Measurements from ENCODE around the gene BCL11A. TPM values are rescaled to one million over a fixed set of nuclear protein-coding genes. Genes with fewer than 3 reads are reported as not detected.

Gene BCL11A
- polyA plus RNA-seq, 1 donor from 2014 or later: 44.0 TPM

DNA sequence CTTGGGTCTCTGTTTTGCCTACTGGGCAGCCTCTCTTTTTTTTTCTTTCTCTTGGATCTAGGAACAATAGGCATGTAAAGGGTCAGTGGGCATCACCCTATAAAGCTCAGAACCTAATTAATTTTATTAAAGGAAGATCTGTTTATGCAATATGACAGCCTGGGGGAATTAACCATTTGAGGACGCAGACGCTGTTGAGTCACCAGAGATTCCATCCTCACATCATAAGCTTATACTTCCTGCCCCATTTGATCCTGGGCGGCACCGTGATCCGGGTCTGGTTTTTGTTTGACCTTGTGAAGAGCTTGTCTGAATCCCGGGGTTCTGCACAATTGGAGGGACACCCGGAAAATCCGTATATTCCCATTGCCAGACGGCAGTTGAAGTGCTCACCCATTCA lies 16.8 kb upstream of the BCL11A start:
- peaks cover 36% of the 10 kb centered on the region for H3K27me3 ChIP-seq (ENCODE audit: insufficient read depth, low read depth, low read length)
- no peak overlapping the region for H2AFZ ChIP-seq (ENCODE audit: low read depth, low read length)
- H3F3A ChIP-seq (ENCODE audit: insufficient read depth, low read length, poor library complexity, severe bottlenecking): peaks cover 4% of the 10 kb centered on the region
- H3K4me2 ChIP-seq (ENCODE audit: low read length): no peak overlapping the region
- no peaks in the 10 kb centered on the region for H3K79me2 ChIP-seq (replicated peaks; ENCODE audit: insufficient read depth, low read length)
- peak overlapping the region; percentile 45 for H3K4me3 ChIP-seq (ENCODE audit: low read length)
- no peak overlapping the region for H3K9ac ChIP-seq (ENCODE audit: low read length)
- H4K20me1 ChIP-seq (ENCODE audit: insufficient read depth): no peaks in the 10 kb centered on the region
- H3K9me2 ChIP-seq (ENCODE audit: insufficient read depth, low read length): no peaks in the 10 kb centered on the region
- TF ChIP-seq MXI1 (conservative IDR thresholded peaks at IDR 0.05; ENCODE audit: poor library complexity, severe bottlenecking) (no peak), POLR2AphosphoS5 (IDR thresholded peaks at IDR 0.05) (no peak), TAF1 (IDR thresholded peaks at IDR 0.05; ENCODE audit: low read depth) (no peak), RAD21 (conservative IDR thresholded peaks at IDR 0.05) (no peak), EZH2 (IDR thresholded peaks at IDR 0.05; ENCODE audit: borderline replicate concordance, insufficient read depth, low read length, poor library complexity, severe bottlenecking) (no peak), SMC3 (conservative IDR thresholded peaks at IDR 0.05; ENCODE audit: poor library complexity) (no peak), EP300 (conservative IDR thresholded peaks at IDR 0.05; ENCODE audit: poor library complexity, severe bottlenecking) (no peak)
- TF ChIP-seq, protein P1, sequence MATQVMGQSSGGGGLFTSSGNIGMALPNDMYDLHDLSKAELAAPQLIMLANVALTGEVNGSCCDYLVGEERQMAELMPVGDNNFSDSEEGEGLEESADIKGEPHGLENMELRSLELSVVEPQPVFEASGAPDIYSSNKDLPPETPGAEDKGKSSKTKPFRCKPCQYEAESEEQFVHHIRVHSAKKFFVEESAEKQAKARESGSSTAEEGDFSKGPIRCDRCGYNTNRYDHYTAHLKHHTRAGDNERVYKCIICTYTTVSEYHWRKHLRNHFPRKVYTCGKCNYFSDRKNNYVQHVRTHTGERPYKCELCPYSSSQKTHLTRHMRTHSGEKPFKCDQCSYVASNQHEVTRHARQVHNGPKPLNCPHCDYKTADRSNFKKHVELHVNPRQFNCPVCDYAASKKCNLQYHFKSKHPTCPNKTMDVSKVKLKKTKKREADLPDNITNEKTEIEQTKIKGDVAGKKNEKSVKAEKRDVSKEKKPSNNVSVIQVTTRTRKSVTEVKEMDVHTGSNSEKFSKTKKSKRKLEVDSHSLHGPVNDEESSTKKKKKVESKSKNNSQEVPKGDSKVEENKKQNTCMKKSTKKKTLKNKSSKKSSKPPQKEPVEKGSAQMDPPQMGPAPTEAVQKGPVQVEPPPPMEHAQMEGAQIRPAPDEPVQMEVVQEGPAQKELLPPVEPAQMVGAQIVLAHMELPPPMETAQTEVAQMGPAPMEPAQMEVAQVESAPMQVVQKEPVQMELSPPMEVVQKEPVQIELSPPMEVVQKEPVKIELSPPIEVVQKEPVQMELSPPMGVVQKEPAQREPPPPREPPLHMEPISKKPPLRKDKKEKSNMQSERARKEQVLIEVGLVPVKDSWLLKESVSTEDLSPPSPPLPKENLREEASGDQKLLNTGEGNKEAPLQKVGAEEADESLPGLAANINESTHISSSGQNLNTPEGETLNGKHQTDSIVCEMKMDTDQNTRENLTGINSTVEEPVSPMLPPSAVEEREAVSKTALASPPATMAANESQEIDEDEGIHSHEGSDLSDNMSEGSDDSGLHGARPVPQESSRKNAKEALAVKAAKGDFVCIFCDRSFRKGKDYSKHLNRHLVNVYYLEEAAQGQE (IDR thresholded peaks at IDR 0.05; ENCODE audit: borderline replicate concordance): no peak
- TF ChIP-seq, protein P2, sequence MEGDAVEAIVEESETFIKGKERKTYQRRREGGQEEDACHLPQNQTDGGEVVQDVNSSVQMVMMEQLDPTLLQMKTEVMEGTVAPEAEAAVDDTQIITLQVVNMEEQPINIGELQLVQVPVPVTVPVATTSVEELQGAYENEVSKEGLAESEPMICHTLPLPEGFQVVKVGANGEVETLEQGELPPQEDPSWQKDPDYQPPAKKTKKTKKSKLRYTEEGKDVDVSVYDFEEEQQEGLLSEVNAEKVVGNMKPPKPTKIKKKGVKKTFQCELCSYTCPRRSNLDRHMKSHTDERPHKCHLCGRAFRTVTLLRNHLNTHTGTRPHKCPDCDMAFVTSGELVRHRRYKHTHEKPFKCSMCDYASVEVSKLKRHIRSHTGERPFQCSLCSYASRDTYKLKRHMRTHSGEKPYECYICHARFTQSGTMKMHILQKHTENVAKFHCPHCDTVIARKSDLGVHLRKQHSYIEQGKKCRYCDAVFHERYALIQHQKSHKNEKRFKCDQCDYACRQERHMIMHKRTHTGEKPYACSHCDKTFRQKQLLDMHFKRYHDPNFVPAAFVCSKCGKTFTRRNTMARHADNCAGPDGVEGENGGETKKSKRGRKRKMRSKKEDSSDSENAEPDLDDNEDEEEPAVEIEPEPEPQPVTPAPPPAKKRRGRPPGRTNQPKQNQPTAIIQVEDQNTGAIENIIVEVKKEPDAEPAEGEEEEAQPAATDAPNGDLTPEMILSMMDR (IDR thresholded peaks at IDR 0.05; ENCODE audit: poor library complexity, severe bottlenecking): no peak
- no peaks in the 10 kb centered on the region for H3K36me3 ChIP-seq (ENCODE audit: insufficient read depth, low read length)
- no peaks in the 10 kb centered on the region for H3K9me3 ChIP-seq (ENCODE audit: low read length)
- H3K27ac ChIP-seq (ENCODE audit: low read length): no peak overlapping the region

DNA sequence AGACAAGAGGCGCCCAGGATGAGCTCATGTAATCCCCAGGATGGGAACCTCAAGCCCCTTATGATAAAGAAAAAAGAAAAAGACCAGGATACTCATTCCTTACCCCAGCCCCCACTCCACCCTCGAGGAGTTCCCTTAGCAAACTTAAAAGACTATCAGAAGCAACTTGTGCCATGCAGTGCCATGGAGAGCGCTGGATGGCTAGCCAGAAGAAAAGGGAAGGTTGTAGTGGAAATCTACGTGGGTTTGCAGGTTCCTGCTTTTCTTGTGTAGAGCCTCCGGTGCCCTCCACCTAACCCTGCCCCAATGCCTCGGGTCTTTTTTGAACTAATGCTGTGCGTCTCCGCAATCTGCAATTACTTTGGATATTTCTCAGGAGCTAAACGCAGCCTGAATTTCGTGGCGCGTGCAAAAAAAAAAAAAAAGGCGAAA lies 16.2 kb upstream of the BCL11A start:
- no peaks in the 10 kb centered on the region for H3K9me3 ChIP-seq (ENCODE audit: low read length)
- H3K9me2 ChIP-seq (ENCODE audit: insufficient read depth, low read length): no peaks in the 10 kb centered on the region
- H2AFZ ChIP-seq (ENCODE audit: low read depth, low read length): no peak overlapping the region
- no peaks in the 10 kb centered on the region for H3K79me2 ChIP-seq (replicated peaks; ENCODE audit: insufficient read depth, low read length)
- H3K36me3 ChIP-seq (ENCODE audit: insufficient read depth, low read length): no peaks in the 10 kb centered on the region
- H3K9ac ChIP-seq (ENCODE audit: low read length): no peak overlapping the region
- H3F3A ChIP-seq (ENCODE audit: insufficient read depth, low read length, poor library complexity, severe bottlenecking): peaks cover 4% of the 10 kb centered on the region
- TF ChIP-seq TAF1 (IDR thresholded peaks at IDR 0.05; ENCODE audit: low read depth): no peak
- no peak for TF ChIP-seq EP300 (conservative IDR thresholded peaks at IDR 0.05; ENCODE audit: poor library complexity, severe bottlenecking)
- no peak for TF ChIP-seq EZH2 (IDR thresholded peaks at IDR 0.05; ENCODE audit: borderline replicate concordance, insufficient read depth, low read length, poor library complexity, severe bottlenecking)
- TF ChIP-seq POLR2AphosphoS5 (IDR thresholded peaks at IDR 0.05): no peak
- no peak for TF ChIP-seq SMC3 (conservative IDR thresholded peaks at IDR 0.05; ENCODE audit: poor library complexity)
- TF ChIP-seq RAD21 (conservative IDR thresholded peaks at IDR 0.05): no peak
- TF ChIP-seq, protein P2 (IDR thresholded peaks at IDR 0.05; ENCODE audit: poor library complexity, severe bottlenecking): no peak
- TF ChIP-seq, protein P1 (IDR thresholded peaks at IDR 0.05; ENCODE audit: borderline replicate concordance): no peak
- no peak for TF ChIP-seq MXI1 (conservative IDR thresholded peaks at IDR 0.05; ENCODE audit: poor library complexity, severe bottlenecking)
- H3K27ac ChIP-seq (ENCODE audit: low read length): no peak overlapping the region
- no peak overlapping the region for H3K4me2 ChIP-seq (ENCODE audit: low read length)
- H3K27me3 ChIP-seq (ENCODE audit: insufficient read depth, low read depth, low read length): peaks cover 38% of the 10 kb centered on the region
- H4K20me1 ChIP-seq (ENCODE audit: insufficient read depth): no peaks in the 10 kb centered on the region
- H3K4me3 ChIP-seq (ENCODE audit: low read length): peak overlapping the region; percentile 45
